A673 (cell line): ENCODE measurements around the gene ZNRD2. TPM values are rescaled to one million over a fixed set of nuclear protein-coding genes. Genes with fewer than 3 reads are reported as not detected.

Source experiments
- BruUV-seq: library from RNA; stranded (reverse); fragments of 400-500 nt; replicated peaks from 2 replicates; lab custom pipeline; 2021; lab: Mats Ljungman, UMichigan
- CTCF ChIA-PET: fragments of 300-600 bp; sonication (Branson Sonifier 250); formaldehyde crosslinking; loops from one replicate; lab custom pipeline; 2022; ENCODE audit warnings: antibody characterized with exemption; lab: Charles Lee
- POLR2A ChIA-PET: fragments of 300-600 bp; sonication (Branson Sonifier 250); formaldehyde crosslinking; loops from one replicate; lab custom pipeline; 2022; ENCODE audit warnings: antibody characterized with exemption; ENCODE audit not compliant: low non-redundant PET; lab: Charles Lee
- DNase-seq: peaks from one replicate; pipeline ENCODE4 v3.0.0-alpha.2; 2015; ENCODE audit warnings: low spot score
- H3K27ac ChIP-seq: fragments of 200-600 bp; sonication (generic); 2 replicates; pipeline ENCODE4 v1.5.1; 2016; ENCODE audit warnings: mixed run types, low read depth, mild to moderate bottlenecking, mixed read lengths, antibody characterized with exemption, low read length; ENCODE audit not compliant: poor library complexity, severe bottlenecking
- H3K27me3 ChIP-seq: fragments of 200-600 bp; sonication (generic); replicated peaks from 2 replicates; pipeline ENCODE4 v1.6.1; 2017; ENCODE audit warnings: mixed run types, low read depth, mild to moderate bottlenecking, mixed read lengths, antibody characterized with exemption, low read length; ENCODE audit not compliant: insufficient read depth, poor library complexity
- H3K36me3 ChIP-seq: fragments of 200-600 bp; sonication (generic); 2 replicates; pipeline ENCODE4 v1.6.1; 2016; ENCODE audit warnings: mixed run types, mild to moderate bottlenecking, mixed read lengths, antibody characterized with exemption, low read length; ENCODE audit not compliant: insufficient read depth, poor library complexity, severe bottlenecking
- H3K4me1 ChIP-seq: fragments of 200-600 bp; sonication (generic); 2 replicates; pipeline ENCODE4 v1.6.1; 2017; ENCODE audit warnings: mixed run types, mild to moderate bottlenecking, mixed read lengths, antibody characterized with exemption, low read length; ENCODE audit not compliant: insufficient read depth, poor library complexity, severe bottlenecking
- H3K4me3 ChIP-seq: fragments of 200-600 bp; sonication (generic); 2 replicates; pipeline ENCODE4 v1.5.1; 2016; ENCODE audit warnings: low read depth, mixed run types, mild to moderate bottlenecking, mixed read lengths, low read length; ENCODE audit not compliant: poor library complexity, severe bottlenecking
- H3K9me3 ChIP-seq: fragments of 200-600 bp; sonication (generic); 2 replicates; pipeline ENCODE4 v1.6.1; 2016; ENCODE audit warnings: mixed run types, low read depth, mild to moderate bottlenecking, mixed read lengths, antibody characterized with exemption, low read length; ENCODE audit not compliant: poor library complexity, severe bottlenecking
- EZH2 ChIP-seq: fragments of 200-600 bp; sonication (generic); IDR thresholded peaks from 2 replicates; pipeline ENCODE4 v1.6.1; 2017; ENCODE audit warnings: borderline replicate concordance, low read depth, mild to moderate bottlenecking, mixed read lengths, antibody characterized with exemption, low read length; ENCODE audit not compliant: poor library complexity, severe bottlenecking
- intact Hi-C: fragments of 100-400 bp; cut with micrococcal nuclease; formaldehyde crosslinking; loops from one replicate; pipeline ENCODE4 v1.10.0; 2022; ENCODE audit not compliant: unreplicated experiment
- total RNA-seq: library from RNA; stranded (reverse); gene quantifications from 2 replicates; pipeline ENCODE4 v1.2.3, GENCODE V29; 2021
- TF ChIP-seq, protein P1 (sequence below): fragments of 300-800, 200-600 bp; sonication (generic); conservative IDR thresholded peaks from 2 replicates; pipeline ENCODE4 v1.5.1; 2017; ENCODE audit warnings: low read depth, mild to moderate bottlenecking, antibody characterized with exemption, low read length, moderate library complexity, mixed read lengths

ZNRD2 gene
- total RNA-seq, 1 experiment from 2014 or later, result 98.9 TPM

DNA sequence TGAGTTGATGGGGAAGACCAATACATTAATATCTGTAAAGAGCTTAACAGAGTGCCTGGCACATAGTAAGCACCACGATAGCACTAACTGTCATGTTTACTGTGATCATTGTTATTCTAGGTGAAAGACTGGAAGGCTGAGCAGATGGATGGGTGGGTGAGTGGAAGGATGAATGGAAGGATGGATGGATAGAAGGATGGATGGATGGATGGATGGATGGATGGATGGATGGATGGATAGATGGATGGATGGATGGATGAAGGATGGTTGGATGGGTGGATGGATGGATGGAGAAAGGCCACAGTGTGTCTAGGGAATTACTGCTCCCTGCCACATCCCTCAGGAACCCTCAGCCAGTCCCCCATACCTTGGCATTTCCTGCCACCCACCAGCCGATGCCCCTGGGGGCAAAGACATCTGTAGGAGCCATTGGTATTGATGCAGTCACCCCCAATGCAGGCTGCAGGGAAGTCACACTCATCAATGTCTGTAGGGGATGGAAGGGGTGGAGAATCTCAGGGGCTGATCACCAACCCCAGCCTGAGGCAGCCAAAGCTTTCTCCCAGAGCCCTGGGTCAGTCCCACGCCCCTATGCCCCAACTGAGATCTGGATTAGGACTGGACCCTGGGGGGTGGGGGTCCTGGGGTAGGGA lies 27.4 kb upstream of the ZNRD2 start:
- no peak overlapping the region for H3K4me3 ChIP-seq
- DNase-seq, result no peak
- POLR2A ChIA-PET, result no interaction called here
- peaks cover 10% of the 10 kb centered on the region for H3K36me3 ChIP-seq
- intact Hi-C loops, result no loop called here
- no peaks in the 10 kb centered on the region for H3K9me3 ChIP-seq
- no peak overlapping the region for H3K27ac ChIP-seq
- no TSS peak for BruUV-seq
- TF ChIP-seq, protein P1, sequence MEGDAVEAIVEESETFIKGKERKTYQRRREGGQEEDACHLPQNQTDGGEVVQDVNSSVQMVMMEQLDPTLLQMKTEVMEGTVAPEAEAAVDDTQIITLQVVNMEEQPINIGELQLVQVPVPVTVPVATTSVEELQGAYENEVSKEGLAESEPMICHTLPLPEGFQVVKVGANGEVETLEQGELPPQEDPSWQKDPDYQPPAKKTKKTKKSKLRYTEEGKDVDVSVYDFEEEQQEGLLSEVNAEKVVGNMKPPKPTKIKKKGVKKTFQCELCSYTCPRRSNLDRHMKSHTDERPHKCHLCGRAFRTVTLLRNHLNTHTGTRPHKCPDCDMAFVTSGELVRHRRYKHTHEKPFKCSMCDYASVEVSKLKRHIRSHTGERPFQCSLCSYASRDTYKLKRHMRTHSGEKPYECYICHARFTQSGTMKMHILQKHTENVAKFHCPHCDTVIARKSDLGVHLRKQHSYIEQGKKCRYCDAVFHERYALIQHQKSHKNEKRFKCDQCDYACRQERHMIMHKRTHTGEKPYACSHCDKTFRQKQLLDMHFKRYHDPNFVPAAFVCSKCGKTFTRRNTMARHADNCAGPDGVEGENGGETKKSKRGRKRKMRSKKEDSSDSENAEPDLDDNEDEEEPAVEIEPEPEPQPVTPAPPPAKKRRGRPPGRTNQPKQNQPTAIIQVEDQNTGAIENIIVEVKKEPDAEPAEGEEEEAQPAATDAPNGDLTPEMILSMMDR, result no peak
- TF ChIP-seq EZH2, result no peak
- CTCF ChIA-PET, result interaction anchor here (0.9 kb wide), 1 partner anchor 51 kb away, joined by 5 read pairs; no protein-coding TSS in a partner anchor
- peaks cover 19% of the 10 kb centered on the region for H3K4me1 ChIP-seq
- no peaks in the 10 kb centered on the region for H3K27me3 ChIP-seq

DNA sequence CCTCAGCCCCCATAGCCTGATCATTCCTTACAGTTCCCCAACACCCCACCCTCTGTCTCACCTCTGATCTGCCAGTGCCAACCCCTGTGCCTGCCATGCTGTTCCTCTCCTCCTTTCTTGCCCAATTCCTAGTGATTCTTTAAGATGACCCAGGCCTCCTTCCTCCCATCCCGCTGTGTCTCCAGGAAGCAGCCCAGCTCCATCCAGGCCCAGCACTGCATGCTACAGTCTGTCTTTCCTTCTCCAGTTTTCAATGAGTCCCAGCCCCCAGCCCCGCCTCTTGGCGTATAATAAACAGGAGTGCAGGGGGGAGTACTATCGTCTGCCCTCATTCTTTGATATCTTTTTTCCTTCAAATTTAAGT lies 24.4 kb upstream of the ZNRD2 start:
- no peak for DNase-seq
- ChIA-PET CTCF (interaction anchor here (0.6 kb wide), 1 partner anchor 269 kb away, joined by 15 read pairs; no protein-coding TSS in a partner anchor), POLR2A (no interaction called here)
- Histone ChIP-seq H3K9me3 (no peaks in the 10 kb centered on the region), H3K4me3 (no peak overlapping the region), H3K27me3 (no peaks in the 10 kb centered on the region), H3K36me3 (peaks cover 2% of the 10 kb centered on the region), H3K27ac (no peak overlapping the region), H3K4me1 (peaks cover 14% of the 10 kb centered on the region)
- intact Hi-C loops, result no loop called here
- TF ChIP-seq EZH2, result no peak
- TF ChIP-seq, protein P1, result no peak
- BruUV-seq, result no TSS peak

DNA sequence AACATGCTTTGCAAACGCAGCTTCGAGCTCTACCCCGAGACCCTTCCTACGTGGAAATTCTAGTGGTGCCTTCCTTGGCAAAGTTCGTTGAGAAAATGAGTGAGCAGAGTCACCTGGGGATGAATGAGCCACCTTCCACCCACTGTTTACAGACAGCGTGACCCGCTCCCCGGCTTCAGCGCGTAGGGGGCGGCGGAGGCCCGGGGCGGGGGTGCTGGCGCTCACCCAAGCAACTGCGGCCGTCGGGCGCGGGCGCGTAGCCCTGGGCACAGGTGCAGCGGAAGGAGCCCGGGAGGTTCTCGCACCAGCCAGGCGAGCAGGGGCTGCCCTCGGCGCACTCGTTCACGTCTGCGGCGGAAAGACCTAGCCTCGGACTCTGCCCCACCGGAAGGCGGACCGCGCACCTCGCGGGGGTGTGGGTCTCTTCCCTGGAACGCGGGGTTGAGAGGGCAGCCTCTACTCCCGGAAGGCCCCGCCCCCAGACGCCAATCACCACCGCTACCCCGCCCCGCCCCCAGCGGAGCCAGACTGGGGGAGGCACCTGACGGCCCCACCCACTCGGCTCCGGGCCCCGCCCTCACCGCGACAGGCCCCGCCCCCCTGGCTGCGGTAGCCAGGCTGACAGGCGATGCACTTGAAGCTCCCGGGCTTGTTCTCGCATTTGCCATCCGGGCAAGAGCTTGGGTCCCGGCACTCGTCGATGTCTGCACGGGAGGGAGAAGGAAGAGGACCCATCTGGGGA lies 23.9 kb upstream of the ZNRD2 start:
- Histone ChIP-seq H3K36me3 (peaks cover 4% of the 10 kb centered on the region), H3K9me3 (no peaks in the 10 kb centered on the region), H3K27ac (no peak overlapping the region), H3K4me1 (peaks cover 11% of the 10 kb centered on the region), H3K4me3 (no peak overlapping the region), H3K27me3 (no peaks in the 10 kb centered on the region)
- BruUV-seq, result no TSS peak
- peak; percentile 88 for DNase-seq
- TF ChIP-seq, protein P1, result no peak
- TF ChIP-seq EZH2, result no peak
- intact Hi-C loops, result no loop called here
- CTCF ChIA-PET, result interaction anchor here (0.6 kb wide), 2 partner anchors 17 to 23 kb away, joined by 6 to 9 read pairs; no protein-coding TSS in a partner anchor
- POLR2A ChIA-PET, result no interaction called here
